ENCODE data around the gene NPPA. TPM values are rescaled to one million over a fixed set of nuclear protein-coding genes. Genes with fewer than 3 reads are reported as not detected.
A peak's percentile ranks its signal among the peaks of the same experiment; 100 is the strongest.

NPPA gene
- total RNA-seq, 4 donors from 2014 or later, result 0.53 to 4.2 (median 1.9) TPM; not detected in 1

DNA sequence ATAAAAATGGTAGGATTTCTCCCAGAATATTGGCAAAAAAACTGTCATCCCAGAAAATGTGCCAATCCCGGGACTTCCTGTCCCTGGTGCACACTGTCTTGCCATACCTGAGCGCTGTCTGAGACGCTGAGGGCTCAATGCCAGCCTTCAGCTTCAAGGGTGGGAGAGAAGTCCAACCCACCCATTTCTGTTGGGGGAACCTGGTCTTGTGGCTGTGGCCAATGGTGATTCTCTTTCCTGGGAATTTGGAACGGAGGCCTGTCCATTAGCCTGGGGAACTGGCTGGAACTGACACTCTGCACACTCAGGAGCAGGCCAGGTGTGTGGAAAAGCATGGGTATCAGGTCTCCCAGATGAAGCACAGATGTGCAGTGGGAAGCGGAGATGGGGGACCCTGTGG lies 48.5 kb downstream of the NPPA start:
- Histone ChIP-seq H3K4me3 (no peak overlapping the region), H3K27me3 (no peaks in the 10 kb centered on the region), H3K9me3 (no peaks in the 10 kb centered on the region), H3K4me1 (peaks cover 27 to 48% of the 10 kb centered on the region in 2 donors), H3K27ac (peak overlapping the region; percentile 46 to 99 (median 94)), H3K36me3 (peaks cover 0 to 46% of the 10 kb centered on the region in 2 donors)
- intact Hi-C loops (cut with DNase I; ENCODE audit: low total_unique reads) (no loop called here), in situ Hi-C loops (cut with MboI; ENCODE audit: low sequenced_read_pairs in 4 of 4) (no loop called here)
- TF ChIP-seq, protein P1, sequence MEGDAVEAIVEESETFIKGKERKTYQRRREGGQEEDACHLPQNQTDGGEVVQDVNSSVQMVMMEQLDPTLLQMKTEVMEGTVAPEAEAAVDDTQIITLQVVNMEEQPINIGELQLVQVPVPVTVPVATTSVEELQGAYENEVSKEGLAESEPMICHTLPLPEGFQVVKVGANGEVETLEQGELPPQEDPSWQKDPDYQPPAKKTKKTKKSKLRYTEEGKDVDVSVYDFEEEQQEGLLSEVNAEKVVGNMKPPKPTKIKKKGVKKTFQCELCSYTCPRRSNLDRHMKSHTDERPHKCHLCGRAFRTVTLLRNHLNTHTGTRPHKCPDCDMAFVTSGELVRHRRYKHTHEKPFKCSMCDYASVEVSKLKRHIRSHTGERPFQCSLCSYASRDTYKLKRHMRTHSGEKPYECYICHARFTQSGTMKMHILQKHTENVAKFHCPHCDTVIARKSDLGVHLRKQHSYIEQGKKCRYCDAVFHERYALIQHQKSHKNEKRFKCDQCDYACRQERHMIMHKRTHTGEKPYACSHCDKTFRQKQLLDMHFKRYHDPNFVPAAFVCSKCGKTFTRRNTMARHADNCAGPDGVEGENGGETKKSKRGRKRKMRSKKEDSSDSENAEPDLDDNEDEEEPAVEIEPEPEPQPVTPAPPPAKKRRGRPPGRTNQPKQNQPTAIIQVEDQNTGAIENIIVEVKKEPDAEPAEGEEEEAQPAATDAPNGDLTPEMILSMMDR (IDR thresholded peaks at IDR 0.05 in 4 of 5, conservative IDR thresholded peaks at IDR 0.05 in 1 of 5), result no peak
- no peak for TF ChIP-seq POLR2A (IDR thresholded peaks at IDR 0.05)
- ATAC-seq, result no peak
- peak in 1 of 2 donors; percentile 13 for DNase-seq

DNA sequence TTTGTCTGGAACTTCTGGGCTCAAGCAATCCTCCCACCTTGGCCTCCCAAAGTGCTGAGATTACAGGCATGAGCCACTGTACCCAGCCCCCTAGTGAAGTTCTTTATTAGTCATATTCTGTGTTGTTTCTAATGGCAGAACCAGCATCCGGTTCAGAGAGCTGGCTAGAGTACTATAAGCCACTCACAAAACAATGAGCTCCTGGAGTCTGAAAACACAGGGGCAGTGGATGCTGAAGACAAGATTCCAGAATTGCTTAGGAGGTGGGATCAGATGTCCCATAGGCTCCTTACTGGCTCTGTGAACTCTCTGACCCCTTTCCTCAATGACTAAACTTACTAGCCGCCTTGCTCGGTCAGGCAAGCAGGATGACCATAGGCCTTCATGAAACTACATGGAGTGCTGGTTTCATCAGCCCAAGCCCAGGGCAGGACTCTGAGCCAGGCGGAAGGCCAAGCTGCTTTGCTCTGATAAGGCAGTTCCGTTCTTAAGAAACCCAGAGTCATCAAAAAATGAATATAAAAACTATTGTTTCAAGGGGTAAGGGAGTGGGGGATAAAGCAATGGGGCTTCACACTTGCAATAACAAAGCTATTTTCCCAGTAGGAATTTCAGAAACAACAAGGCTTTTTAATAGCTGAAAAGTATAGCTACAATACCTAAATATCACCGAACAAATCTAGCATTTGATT lies 49.9 kb downstream of the NPPA start:
- Histone ChIP-seq H3K27ac (peak overlapping the region; percentile 90 to 99 (median 97)), H3K4me1 (peaks cover 19 to 36% of the 10 kb centered on the region in 2 donors), H3K4me3 (no peak overlapping the region), H3K36me3 (peaks cover 0 to 56% of the 10 kb centered on the region in 2 donors), H3K9me3 (no peaks in the 10 kb centered on the region), H3K27me3 (no peaks in the 10 kb centered on the region)
- intact Hi-C loops (cut with DNase I; ENCODE audit: low total_unique reads), result no loop called here
- in situ Hi-C loops (cut with MboI; ENCODE audit: low sequenced_read_pairs in 4 of 4), result no loop called here
- ATAC-seq (peak in 1 of 2 donors; percentile 46), DNase-seq (peak in 1 of 2 donors; percentile 14)
- TF ChIP-seq, protein P1 (IDR thresholded peaks at IDR 0.05 in 4 of 5, conservative IDR thresholded peaks at IDR 0.05 in 1 of 5), result no peak
- TF ChIP-seq POLR2A (IDR thresholded peaks at IDR 0.05), result peak in 1 of 2 donors; percentile 11

DNA sequence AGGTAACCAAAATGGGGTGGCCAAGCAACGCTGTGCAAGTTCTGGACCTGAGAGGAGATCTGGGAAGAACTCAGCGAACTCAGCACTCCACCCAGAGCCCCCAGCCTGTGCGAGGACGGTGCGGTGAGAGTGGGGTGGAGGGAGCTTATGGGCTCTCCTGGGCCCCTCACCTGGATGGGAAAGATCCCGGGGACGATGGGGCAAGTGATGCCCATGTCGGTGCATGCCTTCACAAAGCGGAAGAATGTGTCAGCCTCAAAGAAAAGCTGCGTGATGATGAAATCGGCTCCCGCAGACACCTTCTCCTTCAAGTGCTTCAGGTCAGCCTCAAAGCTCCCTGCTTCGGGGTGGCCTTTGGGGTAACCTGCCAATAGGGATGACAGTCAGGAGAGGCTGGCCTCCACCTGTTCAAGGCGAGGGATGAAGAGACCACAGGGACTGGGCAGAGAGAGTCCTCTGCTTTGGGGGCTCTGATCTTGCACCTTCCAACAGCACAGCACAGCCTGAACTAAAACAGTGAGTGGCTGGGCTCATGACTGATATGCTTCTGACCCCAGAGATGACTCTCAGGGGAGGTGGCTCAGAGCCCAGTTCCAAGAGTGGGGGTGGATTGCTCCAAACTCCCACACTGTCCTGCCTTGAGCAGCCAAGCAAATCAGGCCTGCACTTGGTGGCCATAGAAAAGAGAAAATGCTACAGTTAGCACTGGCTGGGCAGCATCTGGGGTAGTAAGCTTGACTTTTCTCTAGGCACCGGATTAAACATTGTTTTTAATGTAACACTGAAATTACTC lies 51.4 kb downstream of the NPPA start:
- DNase-seq (peak in 1 of 2 donors; percentile 39), ATAC-seq (no peak)
- Histone ChIP-seq H3K27ac (peak overlapping the region; percentile 90 to 99 (median 97)), H3K27me3 (no peaks in the 10 kb centered on the region), H3K4me1 (peaks cover 23 to 39% of the 10 kb centered on the region in 2 donors), H3K4me3 (no peak overlapping the region), H3K9me3 (no peaks in the 10 kb centered on the region), H3K36me3 (peaks cover 0 to 64% of the 10 kb centered on the region in 2 donors)
- TF ChIP-seq, protein P1 (IDR thresholded peaks at IDR 0.05 in 4 of 5, conservative IDR thresholded peaks at IDR 0.05 in 1 of 5), result no peak
- TF ChIP-seq POLR2A (IDR thresholded peaks at IDR 0.05), result peak in 1 of 2 donors; percentile 23
- in situ Hi-C loops (cut with MboI; ENCODE audit: low sequenced_read_pairs in 4 of 4), result no loop called here
- intact Hi-C loops (cut with DNase I; ENCODE audit: low total_unique reads), result no loop called here

Other genes with a start within 250 kb of the NPPA start
- gene FBXO2, start 193.4 kb downstream of the NPPA start, total RNA-seq, result 10 to 100 TPM in 1 of 4 donors, 1 to 10 TPM in 3; 2.0 to 20.8 (median 4.8) TPM
- gene FBXO44, start 192.9 kb downstream of the NPPA start, total RNA-seq, result 1 to 10 TPM; 1.7 to 9.4 (median 5.4) TPM
- gene FBXO6, start 183.6 kb downstream of the NPPA start, total RNA-seq, result 10 to 100 TPM; 15.7 to 34.4 (median 25.5) TPM
- gene MAD2L2, start 166.6 kb downstream of the NPPA start, total RNA-seq, result 10 to 100 TPM; 41.2 to 57.4 (median 46.9) TPM
- not detected for gene DRAXIN, start 156.1 kb downstream of the NPPA start, total RNA-seq
- gene AGTRAP, start 111.6 kb downstream of the NPPA start, total RNA-seq, result 100 to 1,000 TPM in 2 of 4 donors, 10 to 100 TPM in 2; 37.8 to 144 (median 103) TPM
- 1 to 10 TPM in 1 of 4 donors, under 1 TPM in 1, not detected in 2; 1.00 to 1.4 TPM for gene C1orf167, start 85.6 kb downstream of the NPPA start, total RNA-seq
- 10 to 100 TPM; 10.2 to 24.7 (median 18.1) TPM for gene MTHFR, start 41.8 kb downstream of the NPPA start, total RNA-seq
- gene CLCN6, start 41.6 kb downstream of the NPPA start, total RNA-seq, result 10 to 100 TPM in 1 of 4 donors, 1 to 10 TPM in 3; 7.1 to 11.9 (median 9.5) TPM
- not detected for gene NPPB, start 11.2 kb upstream of the NPPA start, total RNA-seq
- 100 to 1,000 TPM in 1 of 4 donors, 10 to 100 TPM in 3; 71.0 to 126 (median 85.1) TPM for gene KIAA2013, start 78.6 kb upstream of the NPPA start, total RNA-seq
- 10 to 100 TPM; 23.9 to 66.5 (median 54.8) TPM for gene PLOD1, start 86.9 kb upstream of the NPPA start, total RNA-seq
- gene MFN2, start 132.7 kb upstream of the NPPA start, total RNA-seq, result 100 to 1,000 TPM; 176 to 282 (median 217) TPM
- 10 to 100 TPM; 32.4 to 43.1 (median 40.1) TPM for gene MIIP, start 171.7 kb upstream of the NPPA start, total RNA-seq
- 1 to 10 TPM; 1.1 to 2.6 (median 1.4) TPM for gene TNFRSF8, start 215.5 kb upstream of the NPPA start, total RNA-seq

Data from gastrocnemius medialis (tissue), 4 donors.